NCI-H2029 (cell line): Measurements from ENCODE around the gene FMNL1.

ENCODE experiments used
- DNase-seq: peaks from one replicate; lab custom pipeline; 2025; lab: John Stamatoyannopoulos, UW

Gene FMNL1

GRCh38 chr17:45256114-45256966 lies 34.7 kb downstream of the FMNL1 start:
- DNase-seq = no peak

DNA sequence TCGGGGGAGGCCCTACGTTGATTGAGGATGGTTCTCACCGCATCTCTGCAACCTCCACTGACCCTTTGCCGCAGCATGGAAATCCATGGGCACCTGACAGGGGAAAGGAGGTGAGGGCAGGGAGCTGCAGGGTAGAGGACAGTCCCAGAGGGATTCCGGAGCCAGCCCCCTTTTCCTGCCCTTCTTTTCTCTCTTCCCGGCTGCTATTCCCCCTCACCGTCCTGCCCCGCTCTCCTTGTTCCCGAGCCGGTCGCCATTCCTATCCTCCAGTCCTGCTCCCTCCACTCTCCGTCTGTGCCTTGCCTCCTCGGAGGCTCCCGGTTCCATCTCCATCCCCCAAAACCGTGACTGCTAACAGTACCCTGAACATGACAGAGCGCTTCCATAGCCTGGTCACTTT lies 35.4 kb downstream of the FMNL1 start:
- no peak for DNase-seq

DNA sequence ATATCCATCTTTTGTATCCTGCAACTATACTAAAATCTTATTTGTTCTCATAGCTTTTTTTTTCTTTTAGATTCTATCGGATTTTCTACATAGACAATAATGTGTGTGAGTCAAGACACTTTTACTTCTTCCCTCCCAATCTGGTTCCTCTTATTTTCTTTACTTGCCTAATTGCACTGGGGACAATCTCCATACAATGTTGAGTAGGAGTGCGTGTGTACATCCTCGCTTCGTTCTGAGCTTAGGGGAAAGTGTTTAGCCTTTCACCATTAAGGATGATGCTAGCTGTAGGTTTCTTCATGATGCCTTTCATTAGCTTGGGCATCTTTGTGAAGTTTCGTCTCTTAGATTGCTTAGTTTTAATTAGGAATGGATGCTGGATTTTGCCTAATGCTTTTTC lies 37.3 kb downstream of the FMNL1 start:
- DNase-seq = no peak

GRCh38 chr17:45260204-45260783 lies 38.6 kb downstream of the FMNL1 start:
- DNase-seq = no peak

GRCh38 chr17:45261577-45262515 lies 40.2 kb downstream of the FMNL1 start, which contains the start of gene SPATA32:
TSS of gene SPATA32 (minus strand) at chr17:45262094. CDS start at chr17:45262016, 78 bp downstream.
- DNase-seq = peak; percentile 26

GRCh38 chr17:45262516-45263476 lies 41.1 kb downstream of the FMNL1 start:
- no peak for DNase-seq

DNA sequence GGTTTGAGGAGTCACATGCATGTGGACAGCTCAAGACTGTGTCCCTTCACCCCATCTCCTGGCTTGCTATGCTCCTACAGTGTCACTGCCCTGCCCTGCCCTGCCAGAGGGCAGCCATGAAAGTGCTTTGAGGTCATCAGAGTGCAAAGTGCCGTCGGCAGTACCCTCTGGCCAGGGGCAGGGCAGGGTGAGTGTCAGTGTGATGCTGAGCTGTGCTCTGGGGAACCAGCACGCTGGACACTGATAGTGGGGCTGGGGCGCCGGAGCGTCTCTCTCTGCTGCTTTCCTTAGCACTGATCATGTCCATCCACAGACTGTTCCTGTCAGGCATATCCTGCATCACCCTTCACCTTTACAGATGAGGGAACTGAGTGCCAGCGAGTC lies 41.8 kb downstream of the FMNL1 start:
- no peak for DNase-seq

GRCh38 chr17:45264430-45264829 lies 42.7 kb downstream of the FMNL1 start:
- no peak for DNase-seq

DNA sequence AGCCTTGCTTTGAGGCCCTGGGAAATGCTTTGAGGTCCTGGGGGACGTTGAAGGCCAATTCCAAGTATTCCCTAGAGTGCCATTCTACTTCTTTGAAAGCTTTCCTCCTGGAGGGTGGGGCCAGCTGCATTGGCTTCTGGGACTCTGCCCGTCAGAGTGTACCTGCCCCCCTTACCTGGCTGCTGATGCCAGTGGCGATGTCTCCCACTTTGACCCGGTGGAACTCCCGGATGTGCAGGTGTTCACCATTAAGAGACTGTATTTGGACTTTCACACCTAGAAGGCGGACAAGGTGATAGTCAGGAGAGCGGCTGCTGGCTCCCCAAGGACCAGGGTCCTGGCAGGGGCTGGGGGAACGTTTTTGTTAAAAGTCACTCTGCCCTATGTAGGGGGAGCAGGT lies 43.3 kb downstream of the FMNL1 start:
- no peak for DNase-seq

- no peak for DNase-seq
Observed at GRCh38 chr17:45265821-45266220, 44.1 kb downstream of the FMNL1 start.

DNA sequence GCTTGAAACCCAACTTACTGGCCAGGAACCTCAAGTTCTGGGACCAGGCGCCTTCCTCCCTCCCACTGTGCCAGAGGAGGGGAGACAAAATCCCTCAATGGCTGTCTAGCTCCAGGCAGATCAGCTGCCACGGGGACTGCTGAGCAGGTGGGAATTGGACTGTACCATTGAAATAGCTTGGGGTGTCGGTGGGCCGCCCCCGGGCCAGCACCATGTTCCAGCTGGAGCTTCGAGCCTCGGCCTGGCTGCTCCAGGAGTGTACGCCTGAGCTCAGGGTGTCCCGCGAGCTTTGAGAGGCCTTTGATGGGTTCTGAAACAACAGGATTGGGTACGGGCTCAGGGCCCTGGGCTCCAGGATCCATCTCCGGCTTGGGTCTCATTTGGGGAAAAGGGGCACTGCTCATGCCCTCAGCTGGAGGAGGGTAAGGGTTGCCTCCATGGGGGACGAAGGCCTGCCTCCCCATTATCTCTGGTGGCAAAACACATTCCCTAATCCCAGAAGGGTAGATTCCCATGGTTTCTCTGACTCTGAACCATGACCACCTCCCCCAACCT lies 44.8 kb downstream of the FMNL1 start:
- no peak for DNase-seq

- DNase-seq = no peak
Observed at GRCh38 chr17:45267436-45268055, 45.9 kb downstream of the FMNL1 start.

DNA sequence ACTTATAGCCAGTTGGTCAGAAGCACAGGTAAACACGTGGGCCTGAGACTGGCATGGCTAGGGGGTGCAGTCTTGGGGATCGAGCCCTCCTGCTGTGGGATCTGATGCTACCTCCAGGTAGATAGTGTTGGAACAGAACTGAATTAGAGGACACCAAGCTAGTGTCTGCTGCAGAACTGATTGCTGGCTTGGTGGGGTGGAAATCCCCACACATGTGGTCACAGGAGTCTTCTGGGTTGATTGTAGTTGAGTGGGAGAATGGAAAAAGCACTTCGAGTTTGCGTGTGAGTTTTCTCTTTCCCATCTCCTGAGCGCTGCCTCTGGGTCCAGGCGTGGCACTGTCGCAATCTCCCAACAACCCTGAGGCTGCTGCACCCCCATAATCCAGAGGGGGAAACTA lies 48.2 kb downstream of the FMNL1 start:
- no peak for DNase-seq

DNA sequence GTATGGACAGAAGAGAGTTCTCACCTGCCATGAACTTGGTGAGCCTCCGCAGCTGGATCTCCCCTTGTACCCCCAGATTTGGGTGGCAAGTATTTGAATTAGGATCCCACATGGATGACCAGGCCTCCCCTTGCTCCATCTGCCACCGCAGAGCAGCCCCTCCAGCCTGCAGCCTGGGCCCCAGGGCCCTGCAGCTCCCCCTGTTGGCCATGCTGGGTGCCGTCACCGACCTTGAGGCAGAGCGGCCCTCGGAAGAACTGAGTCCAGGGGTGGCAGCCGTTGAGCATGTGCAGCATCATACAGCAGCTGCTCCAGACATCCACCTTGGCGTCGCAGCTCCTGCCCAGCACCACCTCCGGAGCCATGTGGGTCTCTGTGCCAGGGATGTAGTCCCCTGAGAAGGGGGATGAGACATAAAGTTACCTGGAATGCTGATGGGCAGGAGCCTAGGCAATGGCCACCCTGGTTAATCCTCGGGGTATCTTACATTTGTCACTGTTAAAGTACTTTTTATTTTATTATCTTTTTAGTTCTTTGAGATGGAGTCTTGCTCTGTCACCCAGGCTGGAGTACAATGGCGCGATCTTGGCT lies 49.2 kb downstream of the FMNL1 start:
- no peak for DNase-seq

GRCh38 chr17:45271603-45272002 lies 49.9 kb downstream of the FMNL1 start:
- no peak for DNase-seq

GRCh38 chr17:45273551-45273957 lies 51.9 kb downstream of the FMNL1 start:
- no peak for DNase-seq

GRCh38 chr17:45274033-45274432 lies 52.3 kb downstream of the FMNL1 start:
- DNase-seq = no peak

- no peak for DNase-seq
Observed at GRCh38 chr17:45276031-45276430, 54.3 kb downstream of the FMNL1 start.

- DNase-seq = peak; percentile 70
Observed at GRCh38 chr17:45277216-45277849, 55.6 kb downstream of the FMNL1 start.

DNA sequence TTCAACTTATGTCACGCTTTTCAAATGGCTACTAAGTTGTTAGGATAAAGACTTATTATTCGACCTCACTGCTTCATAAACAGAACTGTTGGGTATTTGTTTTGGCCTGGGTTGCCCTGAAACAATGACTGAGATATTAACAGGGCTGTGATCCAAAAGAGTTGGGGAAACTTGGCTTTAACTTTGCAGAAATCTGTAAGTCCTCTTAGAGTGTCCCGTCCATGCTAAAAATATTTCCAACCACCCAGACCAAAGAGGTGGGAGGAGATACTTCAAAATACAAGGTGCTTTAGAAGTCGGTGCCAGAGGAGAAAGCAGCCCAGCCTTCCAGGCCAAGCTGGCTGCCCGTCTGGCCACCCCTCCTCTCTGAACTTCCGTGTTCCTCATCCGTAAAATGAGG lies 56.3 kb downstream of the FMNL1 start:
- no peak for DNase-seq
